ENCODE data around the gene CREG1. TPM values are rescaled to one million over a fixed set of nuclear protein-coding genes. Genes with fewer than 3 reads are reported as not detected.

CREG1 gene
- polyA plus RNA-seq, 1 donor from 2014 or later, result 62.9 TPM

GRCh38 chr1:167564612-167565270 lies 11.2 kb upstream of the CREG1 start (continued):
- TF ChIP-seq POLR2AphosphoS5 (IDR thresholded peaks at IDR 0.05), result no peak
- TF ChIP-seq EZH2 (IDR thresholded peaks at IDR 0.05; ENCODE audit: borderline replicate concordance, insufficient read depth, low read length, poor library complexity, severe bottlenecking), result no peak
- no peak for TF ChIP-seq EP300 (conservative IDR thresholded peaks at IDR 0.05; ENCODE audit: poor library complexity, severe bottlenecking)

DNA sequence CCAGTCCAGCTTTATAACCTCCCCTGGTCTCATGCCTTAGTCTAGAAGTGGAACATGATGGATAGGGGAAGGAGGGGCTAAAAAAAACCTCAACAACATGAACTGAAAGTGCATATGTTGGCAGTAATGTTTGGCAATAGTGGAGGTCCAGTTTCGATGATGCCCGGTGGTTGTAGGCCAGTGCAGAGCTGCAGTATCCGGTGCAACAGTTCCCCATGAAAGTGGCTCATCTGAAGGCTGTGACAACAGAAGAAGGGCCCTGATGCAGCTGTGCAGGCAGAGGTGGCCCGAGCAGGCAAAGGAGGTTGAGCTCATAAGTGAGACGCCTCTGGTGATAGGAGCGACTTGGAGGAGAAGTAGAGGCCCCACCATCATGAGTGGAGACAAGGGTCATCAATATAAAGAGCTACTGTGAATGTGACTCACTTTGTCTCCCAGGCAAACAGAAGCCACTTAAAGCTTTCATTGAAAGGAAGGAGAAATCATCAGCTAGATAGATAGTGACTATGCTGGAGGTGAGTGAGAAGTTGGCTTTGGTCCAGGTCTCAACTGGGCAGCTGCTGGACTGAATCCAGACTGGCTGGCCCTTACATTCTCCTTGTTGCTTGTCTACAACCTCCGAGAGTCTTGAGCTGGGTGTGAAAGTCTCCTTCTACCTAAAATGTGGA lies 10.2 kb upstream of the CREG1 start:
- H2AFZ ChIP-seq (ENCODE audit: low read depth, low read length), result no peak overlapping the region
- H4K20me1 ChIP-seq (ENCODE audit: insufficient read depth), result no peaks in the 10 kb centered on the region
- H3K9me2 ChIP-seq (ENCODE audit: insufficient read depth, low read length), result no peaks in the 10 kb centered on the region
- no peak overlapping the region for H3K4me2 ChIP-seq (ENCODE audit: low read length)
- no peaks in the 10 kb centered on the region for H3K9me3 ChIP-seq (ENCODE audit: low read length)
- no peak overlapping the region for H3K27ac ChIP-seq (ENCODE audit: low read length)
- no peaks in the 10 kb centered on the region for H3K79me2 ChIP-seq (replicated peaks; ENCODE audit: insufficient read depth, low read length)
- H3F3A ChIP-seq (ENCODE audit: insufficient read depth, low read length, poor library complexity, severe bottlenecking), result no peaks in the 10 kb centered on the region
- TF ChIP-seq TAF1 (IDR thresholded peaks at IDR 0.05; ENCODE audit: low read depth) (no peak), EZH2 (IDR thresholded peaks at IDR 0.05; ENCODE audit: borderline replicate concordance, insufficient read depth, low read length, poor library complexity, severe bottlenecking) (no peak), MXI1 (conservative IDR thresholded peaks at IDR 0.05; ENCODE audit: poor library complexity, severe bottlenecking) (no peak), POLR2AphosphoS5 (IDR thresholded peaks at IDR 0.05) (no peak), EP300 (conservative IDR thresholded peaks at IDR 0.05; ENCODE audit: poor library complexity, severe bottlenecking) (no peak), RAD21 (conservative IDR thresholded peaks at IDR 0.05) (no peak), SMC3 (conservative IDR thresholded peaks at IDR 0.05; ENCODE audit: poor library complexity) (no peak)
- TF ChIP-seq, protein P1, sequence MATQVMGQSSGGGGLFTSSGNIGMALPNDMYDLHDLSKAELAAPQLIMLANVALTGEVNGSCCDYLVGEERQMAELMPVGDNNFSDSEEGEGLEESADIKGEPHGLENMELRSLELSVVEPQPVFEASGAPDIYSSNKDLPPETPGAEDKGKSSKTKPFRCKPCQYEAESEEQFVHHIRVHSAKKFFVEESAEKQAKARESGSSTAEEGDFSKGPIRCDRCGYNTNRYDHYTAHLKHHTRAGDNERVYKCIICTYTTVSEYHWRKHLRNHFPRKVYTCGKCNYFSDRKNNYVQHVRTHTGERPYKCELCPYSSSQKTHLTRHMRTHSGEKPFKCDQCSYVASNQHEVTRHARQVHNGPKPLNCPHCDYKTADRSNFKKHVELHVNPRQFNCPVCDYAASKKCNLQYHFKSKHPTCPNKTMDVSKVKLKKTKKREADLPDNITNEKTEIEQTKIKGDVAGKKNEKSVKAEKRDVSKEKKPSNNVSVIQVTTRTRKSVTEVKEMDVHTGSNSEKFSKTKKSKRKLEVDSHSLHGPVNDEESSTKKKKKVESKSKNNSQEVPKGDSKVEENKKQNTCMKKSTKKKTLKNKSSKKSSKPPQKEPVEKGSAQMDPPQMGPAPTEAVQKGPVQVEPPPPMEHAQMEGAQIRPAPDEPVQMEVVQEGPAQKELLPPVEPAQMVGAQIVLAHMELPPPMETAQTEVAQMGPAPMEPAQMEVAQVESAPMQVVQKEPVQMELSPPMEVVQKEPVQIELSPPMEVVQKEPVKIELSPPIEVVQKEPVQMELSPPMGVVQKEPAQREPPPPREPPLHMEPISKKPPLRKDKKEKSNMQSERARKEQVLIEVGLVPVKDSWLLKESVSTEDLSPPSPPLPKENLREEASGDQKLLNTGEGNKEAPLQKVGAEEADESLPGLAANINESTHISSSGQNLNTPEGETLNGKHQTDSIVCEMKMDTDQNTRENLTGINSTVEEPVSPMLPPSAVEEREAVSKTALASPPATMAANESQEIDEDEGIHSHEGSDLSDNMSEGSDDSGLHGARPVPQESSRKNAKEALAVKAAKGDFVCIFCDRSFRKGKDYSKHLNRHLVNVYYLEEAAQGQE (IDR thresholded peaks at IDR 0.05; ENCODE audit: borderline replicate concordance), result no peak
- TF ChIP-seq, protein P2, sequence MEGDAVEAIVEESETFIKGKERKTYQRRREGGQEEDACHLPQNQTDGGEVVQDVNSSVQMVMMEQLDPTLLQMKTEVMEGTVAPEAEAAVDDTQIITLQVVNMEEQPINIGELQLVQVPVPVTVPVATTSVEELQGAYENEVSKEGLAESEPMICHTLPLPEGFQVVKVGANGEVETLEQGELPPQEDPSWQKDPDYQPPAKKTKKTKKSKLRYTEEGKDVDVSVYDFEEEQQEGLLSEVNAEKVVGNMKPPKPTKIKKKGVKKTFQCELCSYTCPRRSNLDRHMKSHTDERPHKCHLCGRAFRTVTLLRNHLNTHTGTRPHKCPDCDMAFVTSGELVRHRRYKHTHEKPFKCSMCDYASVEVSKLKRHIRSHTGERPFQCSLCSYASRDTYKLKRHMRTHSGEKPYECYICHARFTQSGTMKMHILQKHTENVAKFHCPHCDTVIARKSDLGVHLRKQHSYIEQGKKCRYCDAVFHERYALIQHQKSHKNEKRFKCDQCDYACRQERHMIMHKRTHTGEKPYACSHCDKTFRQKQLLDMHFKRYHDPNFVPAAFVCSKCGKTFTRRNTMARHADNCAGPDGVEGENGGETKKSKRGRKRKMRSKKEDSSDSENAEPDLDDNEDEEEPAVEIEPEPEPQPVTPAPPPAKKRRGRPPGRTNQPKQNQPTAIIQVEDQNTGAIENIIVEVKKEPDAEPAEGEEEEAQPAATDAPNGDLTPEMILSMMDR (IDR thresholded peaks at IDR 0.05; ENCODE audit: poor library complexity, severe bottlenecking), result no peak
- H3K4me3 ChIP-seq (ENCODE audit: low read length), result no peak overlapping the region
- no peaks in the 10 kb centered on the region for H3K36me3 ChIP-seq (ENCODE audit: insufficient read depth, low read length)
- H3K9ac ChIP-seq (ENCODE audit: low read length), result no peak overlapping the region
- H3K27me3 ChIP-seq (ENCODE audit: insufficient read depth, low read depth, low read length), result no peaks in the 10 kb centered on the region

DNA sequence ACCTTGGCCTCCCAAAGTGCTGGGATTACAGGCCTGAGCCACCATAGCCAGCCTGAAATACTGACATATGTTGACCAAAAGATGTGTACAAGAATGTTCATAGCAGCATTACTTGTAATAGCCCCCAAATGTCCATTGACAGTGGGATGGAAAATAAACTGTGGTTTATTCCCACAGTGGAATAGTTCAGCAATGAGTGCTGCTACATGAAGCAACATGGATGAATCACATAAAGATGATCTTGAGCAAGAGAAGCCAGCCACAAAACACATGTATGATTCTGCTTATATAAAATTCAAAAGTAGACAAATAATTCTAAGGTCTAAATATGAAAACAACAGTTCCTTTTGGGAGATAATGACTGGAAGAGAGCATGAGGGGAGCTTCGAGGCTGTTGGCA lies 9.1 kb upstream of the CREG1 start:
- Histone ChIP-seq H3K4me2 (ENCODE audit: low read length) (no peak overlapping the region), H3K79me2 (replicated peaks; ENCODE audit: insufficient read depth, low read length) (no peaks in the 10 kb centered on the region), H3K27ac (ENCODE audit: low read length) (no peak overlapping the region), H3K27me3 (ENCODE audit: insufficient read depth, low read depth, low read length) (no peaks in the 10 kb centered on the region), H3K9ac (ENCODE audit: low read length) (no peak overlapping the region), H2AFZ (ENCODE audit: low read depth, low read length) (no peak overlapping the region), H3K9me2 (ENCODE audit: insufficient read depth, low read length) (no peaks in the 10 kb centered on the region), H3K36me3 (ENCODE audit: insufficient read depth, low read length) (no peaks in the 10 kb centered on the region), H4K20me1 (ENCODE audit: insufficient read depth) (no peaks in the 10 kb centered on the region), H3K9me3 (ENCODE audit: low read length) (no peaks in the 10 kb centered on the region), H3F3A (ENCODE audit: insufficient read depth, low read length, poor library complexity, severe bottlenecking) (no peaks in the 10 kb centered on the region), H3K4me3 (ENCODE audit: low read length) (no peak overlapping the region)
- no peak for TF ChIP-seq TAF1 (IDR thresholded peaks at IDR 0.05; ENCODE audit: low read depth)
- no peak for TF ChIP-seq RAD21 (conservative IDR thresholded peaks at IDR 0.05)
- no peak for TF ChIP-seq EP300 (conservative IDR thresholded peaks at IDR 0.05; ENCODE audit: poor library complexity, severe bottlenecking)
- TF ChIP-seq EZH2 (IDR thresholded peaks at IDR 0.05; ENCODE audit: borderline replicate concordance, insufficient read depth, low read length, poor library complexity, severe bottlenecking), result no peak
- no peak for TF ChIP-seq POLR2AphosphoS5 (IDR thresholded peaks at IDR 0.05)
- TF ChIP-seq MXI1 (conservative IDR thresholded peaks at IDR 0.05; ENCODE audit: poor library complexity, severe bottlenecking), result no peak
- TF ChIP-seq, protein P1 (IDR thresholded peaks at IDR 0.05; ENCODE audit: borderline replicate concordance), result no peak
- no peak for TF ChIP-seq SMC3 (conservative IDR thresholded peaks at IDR 0.05; ENCODE audit: poor library complexity)
- TF ChIP-seq, protein P2 (IDR thresholded peaks at IDR 0.05; ENCODE audit: poor library complexity, severe bottlenecking), result no peak
